HepG2 (cell line): ENCODE data around the gene DEFB112.

ENCODE experiments used
- HNRNPL ChIP-seq: fragments of 200-400 bp; formaldehyde crosslinking; IDR thresholded peaks from 2 replicates; pipeline ENCODE4 v1.6.1; 2017; ENCODE audit warnings: mild to moderate bottlenecking, low read depth, low read length
- NONO ChIP-seq, 2 experiments: fragments of 450-650 bp in 1 of 2; sonication (generic) in 1 of 2; formaldehyde crosslinking in 1 of 2; IDR thresholded peaks in 1 of 2; conservative IDR thresholded peaks in 1 of 2; 2 replicates each; pipeline versions ENCODE4 v1.6.1 to v1.8.0; 2017 to 2022; ENCODE audit warnings: mild to moderate bottlenecking in 1 of 2, missing genetic modification reagents in 1 of 2, moderate library complexity in 1 of 2
- POLR2A ChIP-seq, 2 experiments: IDR thresholded peaks; 2 replicates each; pipeline ENCODE4 v1.6.1; 2011; ENCODE audit warnings: low read depth in 2 of 2, low read length in 2 of 2, mild to moderate bottlenecking in 1 of 2, moderate library complexity in 1 of 2; ENCODE audit not compliant: insufficient read depth in 1 of 2
- RBAK ChIP-seq: sonication (generic); formaldehyde crosslinking; IDR thresholded peaks from 2 replicates; pipeline ENCODE4 v1.5.1; 2020; ENCODE audit warnings: mild to moderate bottlenecking, missing genetic modification reagents
- RORA ChIP-seq: sonication (generic); formaldehyde crosslinking; IDR thresholded peaks from 2 replicates; pipeline ENCODE4 v1.5.0; 2020; ENCODE audit warnings: mild to moderate bottlenecking, missing genetic modification reagents, moderate library complexity
- SIN3A ChIP-seq: IDR thresholded peaks from 2 replicates; pipeline ENCODE4 v1.6.1; 2011; ENCODE audit warnings: low read depth, mild to moderate bottlenecking, control low read depth, low read length, borderline replicate concordance
- YEATS4 ChIP-seq: sonication (generic); formaldehyde crosslinking; IDR thresholded peaks from 2 replicates; pipeline ENCODE4 v1.4.0; 2020; ENCODE audit warnings: missing genetic modification reagents, borderline replicate concordance
- ZNF121 ChIP-seq: sonication (generic); formaldehyde crosslinking; IDR thresholded peaks from 2 replicates; pipeline ENCODE4 v1.5.0; 2020; ENCODE audit warnings: mild to moderate bottlenecking, missing genetic modification reagents
- ZNF780A ChIP-seq: sonication (generic); formaldehyde crosslinking; IDR thresholded peaks from 2 replicates; pipeline ENCODE4 v1.8.0; 2022; ENCODE audit warnings: mild to moderate bottlenecking, missing genetic modification reagents, moderate library complexity
- TF ChIP-seq, protein P1 (sequence below): sonication (generic); formaldehyde crosslinking; IDR thresholded peaks from 2 replicates; pipeline ENCODE4 v1.5.0; 2020; ENCODE audit warnings: mild to moderate bottlenecking, missing genetic modification reagents, moderate library complexity
- TF ChIP-seq, protein P2 (sequence below): sonication (generic); formaldehyde crosslinking; IDR thresholded peaks from 2 replicates; pipeline ENCODE4 v1.4.0; 2020; ENCODE audit warnings: missing genetic modification reagents

DNA sequence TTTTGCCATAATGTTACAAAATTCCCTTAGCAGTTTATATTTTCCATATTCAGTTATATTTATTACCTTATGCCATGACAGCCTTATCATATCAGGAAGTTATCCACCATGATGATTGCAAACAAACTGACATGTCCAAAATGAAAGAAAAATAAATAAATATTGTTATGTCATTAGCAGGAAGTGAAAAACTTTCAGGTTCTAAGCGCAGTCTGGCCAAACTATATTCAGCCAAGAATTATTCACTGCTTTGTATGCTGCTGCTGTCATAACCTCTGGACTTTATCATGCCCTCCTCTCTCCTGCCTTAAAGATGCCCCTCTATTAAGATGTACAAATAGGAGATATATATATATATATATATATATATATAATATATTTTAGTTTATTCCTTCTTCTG, 27.7 kb upstream of the DEFB112 start:
- TF ChIP-seq, protein P1, sequence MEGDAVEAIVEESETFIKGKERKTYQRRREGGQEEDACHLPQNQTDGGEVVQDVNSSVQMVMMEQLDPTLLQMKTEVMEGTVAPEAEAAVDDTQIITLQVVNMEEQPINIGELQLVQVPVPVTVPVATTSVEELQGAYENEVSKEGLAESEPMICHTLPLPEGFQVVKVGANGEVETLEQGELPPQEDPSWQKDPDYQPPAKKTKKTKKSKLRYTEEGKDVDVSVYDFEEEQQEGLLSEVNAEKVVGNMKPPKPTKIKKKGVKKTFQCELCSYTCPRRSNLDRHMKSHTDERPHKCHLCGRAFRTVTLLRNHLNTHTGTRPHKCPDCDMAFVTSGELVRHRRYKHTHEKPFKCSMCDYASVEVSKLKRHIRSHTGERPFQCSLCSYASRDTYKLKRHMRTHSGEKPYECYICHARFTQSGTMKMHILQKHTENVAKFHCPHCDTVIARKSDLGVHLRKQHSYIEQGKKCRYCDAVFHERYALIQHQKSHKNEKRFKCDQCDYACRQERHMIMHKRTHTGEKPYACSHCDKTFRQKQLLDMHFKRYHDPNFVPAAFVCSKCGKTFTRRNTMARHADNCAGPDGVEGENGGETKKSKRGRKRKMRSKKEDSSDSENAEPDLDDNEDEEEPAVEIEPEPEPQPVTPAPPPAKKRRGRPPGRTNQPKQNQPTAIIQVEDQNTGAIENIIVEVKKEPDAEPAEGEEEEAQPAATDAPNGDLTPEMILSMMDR (CRISPR knock-in tag) = no peak
- TF ChIP-seq YEATS4 (no peak), POLR2A (IDR thresholded peaks at IDR 0.05; ENCODE audit: insufficient read depth in 1 of 2, low read depth in 2 of 2, low read length in 2 of 2) (no peak), RORA (CRISPR knock-in tag) (no peak), SIN3A (no peak), ZNF780A (CRISPR knock-in tag) (no peak), ZNF121 (CRISPR knock-in tag) (no peak), NONO (IDR thresholded peaks at IDR 0.05) (no peak), NONO (CRISPR knock-in tag; conservative IDR thresholded peaks at IDR 0.05) (no peak), HNRNPL (no peak), RBAK (no peak)
- TF ChIP-seq, protein P2, sequence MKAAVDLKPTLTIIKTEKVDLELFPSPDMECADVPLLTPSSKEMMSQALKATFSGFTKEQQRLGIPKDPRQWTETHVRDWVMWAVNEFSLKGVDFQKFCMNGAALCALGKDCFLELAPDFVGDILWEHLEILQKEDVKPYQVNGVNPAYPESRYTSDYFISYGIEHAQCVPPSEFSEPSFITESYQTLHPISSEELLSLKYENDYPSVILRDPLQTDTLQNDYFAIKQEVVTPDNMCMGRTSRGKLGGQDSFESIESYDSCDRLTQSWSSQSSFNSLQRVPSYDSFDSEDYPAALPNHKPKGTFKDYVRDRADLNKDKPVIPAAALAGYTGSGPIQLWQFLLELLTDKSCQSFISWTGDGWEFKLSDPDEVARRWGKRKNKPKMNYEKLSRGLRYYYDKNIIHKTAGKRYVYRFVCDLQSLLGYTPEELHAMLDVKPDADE (CRISPR knock-in tag) = no peak
